Ovary (tissue), 9 donors: ENCODE data around the gene HPCAL1. TPM values are rescaled to one million over a fixed set of nuclear protein-coding genes. Genes with fewer than 3 reads are reported as not detected.

ENCODE experiments used
- DNase-seq, 5 donors: peaks; one replicate each; pipeline ENCODE4 v3.0.0-alpha.2; 2019 to 2020
- H3K27ac ChIP-seq, 2 donors: fragments of 200-600 bp; one replicate each; pipeline versions ENCODE4 v1.5.1 to v1.8.0; 2019 to 2022
- H3K27me3 ChIP-seq: fragments of 200-600 bp; one replicate; pipeline ENCODE4 v1.8.0; 2022
- H3K36me3 ChIP-seq: fragments of 200-600 bp; sonication (generic); one replicate; pipeline ENCODE4 v1.5.1; 2019
- H3K4me1 ChIP-seq: one replicate; pipeline ENCODE4 v1.8.1; 2013; ENCODE audit warnings: mild to moderate bottlenecking, moderate library complexity; ENCODE audit not compliant: insufficient read depth
- H3K4me3 ChIP-seq: fragments of 200-600 bp; sonication (generic); one replicate; pipeline ENCODE4 v1.5.1; 2017
- H3K9me3 ChIP-seq, 2 donors: fragments of 200-600 bp in 1 of 2; sonication (generic) in 1 of 2; one replicate each; pipeline versions ENCODE4 v1.5.1 to v1.8.1; 2013 to 2019; ENCODE audit warnings: mild to moderate bottlenecking in 1 of 2, moderate library complexity in 1 of 2
- EP300 ChIP-seq: sonication (generic); formaldehyde crosslinking; IDR thresholded peaks from one replicate; pipeline ENCODE4 v1.6.1; 2017; ENCODE audit warnings: antibody characterized with exemption
- POLR2A ChIP-seq: fragments of 450-650 bp; IDR thresholded peaks from one replicate; pipeline ENCODE4 v1.6.1; 2017; ENCODE audit warnings: antibody characterized with exemption, mild to moderate bottlenecking, moderate library complexity
- WGBS, 3 donors: extraction: QIAGEN DNeasy Blood & Tissue Kit in 1 of 3; methylation state at CpG; one replicate each; pipeline versions ENCODE4 v1.1.5 to v1.1.7; 2013 to 2017; 5-methylcytosine and 5-hydroxymethylcytosine counted together
- intact Hi-C, 4 donors: fragments of 100-400 bp; cut with DNase I; formaldehyde crosslinking; loops; one replicate each; pipeline versions ENCODE4 v1.11.0 to v1.15.1; 2022 to 2023
- polyA plus RNA-seq, 2 donors: library from polyadenylated mRNA; stranded (reverse); fragments of 200-250 nt in 1 of 2; fragments of 350-450 nt in 1 of 2; fragmentation: Illumina TruSeq in 1 of 2; extraction: RNeasy Lipid Tissue Mini Kit (QIAGEN cat#74804) in 1 of 2; gene quantifications; one replicate each; pipeline ENCODE4 v1.2.3, GENCODE V29; 2013 to 2014
- total RNA-seq, 7 donors: library from RNA; depleted of rRNA in 2 of 7; stranded (reverse); fragments of >200 nt in 2 of 7; fragmentation: NEBNext Ultra II Directional in 3 of 7; extraction: Animal tissue kit (Norgen Biotek cat#: 25700) in 3 of 7; gene quantifications; one replicate each; pipeline versions ENCODE4 v1.1.0 to v1.2.4, GENCODE V29; 2016 to 2023
- TF ChIP-seq, protein P1 (sequence below), 3 donors: fragments of 450-650 bp in 2 of 3; fragments of 200-600 bp in 1 of 3; IDR thresholded peaks; one replicate each; pipeline versions ENCODE4 v1.5.1 to v1.8.0; 2016 to 2022; ENCODE audit warnings: antibody characterized with exemption in 3 of 3, mild to moderate bottlenecking in 1 of 3
- donor health status: DM: no; HTN: no; CAD: no; lungs with moderate emphysema.
- donor health status: DM: no; HTN: no; CAD: no.
- donor health status: Bipolar disorder and iron deficiency.
- donor health status: DM: yes; HTN: yes; CAD: no.
- donor health status: DM: no; HTN: no; CAD: no.
- donor health status: DM: yes; HTN: yes; CAD: no.

The HPCAL1 gene
- total and polyA plus RNA-seq, 9 donors = 11.4 to 69.5 (median 18.5) TPM

DNA sequence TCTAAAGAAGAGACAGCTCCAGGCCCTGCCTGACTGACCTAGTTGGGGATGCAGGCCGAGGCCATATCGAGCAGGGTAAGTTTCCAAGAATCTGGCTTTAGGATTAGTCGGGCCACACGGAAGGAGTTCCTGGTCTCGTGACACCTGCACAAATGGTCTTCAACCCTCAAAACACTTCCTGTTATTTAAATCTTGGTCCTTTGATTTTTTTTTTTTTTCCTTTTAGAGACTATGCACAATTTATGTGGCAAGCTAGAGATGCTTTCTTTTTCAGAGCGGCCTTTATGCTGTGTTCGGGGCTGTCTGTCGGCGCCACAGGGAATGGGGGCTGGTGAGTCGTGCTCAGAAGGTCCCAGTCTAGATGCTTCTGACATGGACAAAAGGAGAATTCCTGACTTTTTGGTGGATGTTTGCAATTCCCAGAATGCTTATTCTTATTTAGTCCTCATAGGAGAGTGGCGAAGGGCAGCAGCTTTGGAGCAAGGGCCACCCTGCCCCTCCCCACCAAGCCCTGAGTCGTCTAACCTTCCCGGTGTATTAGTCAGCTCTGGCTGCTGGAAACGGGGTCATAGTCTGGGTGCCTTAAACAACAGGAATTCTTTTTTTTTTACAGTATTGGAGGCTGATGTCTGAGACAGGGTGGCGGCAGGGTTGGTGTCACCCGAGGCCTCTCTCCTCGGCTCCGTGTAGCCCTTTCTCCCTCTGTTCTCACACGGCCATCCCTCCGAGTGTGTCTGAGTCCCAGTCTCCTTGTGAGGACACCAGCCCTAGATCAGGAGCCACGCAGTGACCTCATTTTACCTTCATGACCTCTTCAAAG, 27.4 kb downstream of the HPCAL1 start:
- Histone ChIP-seq H3K9me3 (no peaks in the 10 kb centered on the region), H3K27me3 (no peaks in the 10 kb centered on the region), H3K4me3 (no peak overlapping the region), H3K36me3 (no peaks in the 10 kb centered on the region), H3K27ac (no peak overlapping the region), H3K4me1 (peaks cover 9% of the 10 kb centered on the region)
- 80 to 84% (median 81%) methylated on average over 21 of the region's 21 CpGs for WGBS, 3 donors
- DNase-seq = no peak
- TF ChIP-seq POLR2A (no peak), EP300 (no peak)
- TF ChIP-seq, protein P1, sequence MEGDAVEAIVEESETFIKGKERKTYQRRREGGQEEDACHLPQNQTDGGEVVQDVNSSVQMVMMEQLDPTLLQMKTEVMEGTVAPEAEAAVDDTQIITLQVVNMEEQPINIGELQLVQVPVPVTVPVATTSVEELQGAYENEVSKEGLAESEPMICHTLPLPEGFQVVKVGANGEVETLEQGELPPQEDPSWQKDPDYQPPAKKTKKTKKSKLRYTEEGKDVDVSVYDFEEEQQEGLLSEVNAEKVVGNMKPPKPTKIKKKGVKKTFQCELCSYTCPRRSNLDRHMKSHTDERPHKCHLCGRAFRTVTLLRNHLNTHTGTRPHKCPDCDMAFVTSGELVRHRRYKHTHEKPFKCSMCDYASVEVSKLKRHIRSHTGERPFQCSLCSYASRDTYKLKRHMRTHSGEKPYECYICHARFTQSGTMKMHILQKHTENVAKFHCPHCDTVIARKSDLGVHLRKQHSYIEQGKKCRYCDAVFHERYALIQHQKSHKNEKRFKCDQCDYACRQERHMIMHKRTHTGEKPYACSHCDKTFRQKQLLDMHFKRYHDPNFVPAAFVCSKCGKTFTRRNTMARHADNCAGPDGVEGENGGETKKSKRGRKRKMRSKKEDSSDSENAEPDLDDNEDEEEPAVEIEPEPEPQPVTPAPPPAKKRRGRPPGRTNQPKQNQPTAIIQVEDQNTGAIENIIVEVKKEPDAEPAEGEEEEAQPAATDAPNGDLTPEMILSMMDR (IDR thresholded peaks at IDR 0.05) = no peak
- intact Hi-C loops = no loop called here

DNA sequence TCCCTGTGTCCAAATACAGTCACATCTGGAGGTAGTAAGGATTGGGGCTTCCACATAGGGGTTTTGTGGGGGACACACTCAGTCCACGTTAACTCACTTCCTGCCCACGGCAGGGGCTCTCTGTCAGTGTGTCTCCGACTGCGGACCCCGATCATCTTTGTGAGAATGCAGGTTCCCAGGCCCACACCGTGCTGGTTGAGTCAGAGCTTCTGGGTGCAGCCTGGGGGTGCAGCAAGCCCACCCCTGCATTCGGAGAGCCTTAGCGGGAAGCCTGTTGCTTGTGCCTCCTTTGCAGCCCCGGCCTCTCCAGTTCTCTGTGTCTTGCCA, 28.0 kb downstream of the HPCAL1 start:
- 82 to 91% (median 90%) methylated on average over 9 of the region's 9 CpGs for WGBS, 3 donors
- DNase-seq = no peak
- Histone ChIP-seq H3K9me3 (no peaks in the 10 kb centered on the region), H3K27me3 (no peaks in the 10 kb centered on the region), H3K27ac (no peak overlapping the region), H3K4me1 (peaks cover 9% of the 10 kb centered on the region), H3K4me3 (no peak overlapping the region), H3K36me3 (no peaks in the 10 kb centered on the region)
- TF ChIP-seq POLR2A = no peak
- TF ChIP-seq EP300 = no peak
- TF ChIP-seq, protein P1 (IDR thresholded peaks at IDR 0.05) = no peak
- intact Hi-C loops = no loop called here

DNA sequence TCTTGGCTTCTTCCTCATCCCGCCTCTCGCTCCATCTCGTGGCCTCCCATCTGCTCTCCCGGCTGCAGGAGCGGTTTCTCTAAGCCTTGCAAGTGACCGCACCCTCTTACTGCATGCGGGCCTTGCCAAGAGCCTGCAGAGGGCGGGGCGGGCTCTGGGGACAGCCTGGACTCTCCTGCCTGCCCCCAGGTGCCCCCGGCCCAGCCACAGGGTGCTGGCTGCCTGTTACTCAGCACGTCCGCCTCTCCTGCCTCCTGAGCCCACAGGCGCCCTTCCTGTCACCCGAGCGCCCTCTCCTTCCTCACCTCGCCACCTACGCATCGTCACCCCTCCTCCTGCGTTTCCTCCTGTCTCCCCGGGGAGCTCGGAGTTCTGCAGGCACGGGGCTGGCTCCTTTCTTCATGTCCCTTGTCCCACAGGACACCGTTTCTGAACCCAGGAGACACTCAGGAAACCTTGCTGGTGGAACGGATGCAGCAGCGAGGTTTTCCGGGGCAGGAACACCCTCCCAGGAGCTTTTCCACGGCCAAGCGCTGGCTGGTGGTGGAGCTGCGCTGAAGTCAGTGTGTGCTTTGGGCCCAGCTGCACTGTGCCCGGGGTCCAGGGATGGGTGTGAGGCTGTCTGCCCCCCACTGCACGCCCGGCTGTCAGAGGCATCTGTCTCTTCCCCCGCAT, 28.5 kb downstream of the HPCAL1 start:
- intact Hi-C loops = no loop called here
- Histone ChIP-seq H3K4me3 (no peak overlapping the region), H3K4me1 (peaks cover 9% of the 10 kb centered on the region), H3K27me3 (no peaks in the 10 kb centered on the region), H3K27ac (no peak overlapping the region), H3K36me3 (no peaks in the 10 kb centered on the region), H3K9me3 (no peaks in the 10 kb centered on the region)
- TF ChIP-seq EP300 = no peak
- TF ChIP-seq, protein P1 (IDR thresholded peaks at IDR 0.05) = no peak
- no peak for TF ChIP-seq POLR2A
- DNase-seq = no peak
- WGBS, 3 donors = 85 to 89% (median 86%) methylated on average over 33 of the region's 33 CpGs

DNA sequence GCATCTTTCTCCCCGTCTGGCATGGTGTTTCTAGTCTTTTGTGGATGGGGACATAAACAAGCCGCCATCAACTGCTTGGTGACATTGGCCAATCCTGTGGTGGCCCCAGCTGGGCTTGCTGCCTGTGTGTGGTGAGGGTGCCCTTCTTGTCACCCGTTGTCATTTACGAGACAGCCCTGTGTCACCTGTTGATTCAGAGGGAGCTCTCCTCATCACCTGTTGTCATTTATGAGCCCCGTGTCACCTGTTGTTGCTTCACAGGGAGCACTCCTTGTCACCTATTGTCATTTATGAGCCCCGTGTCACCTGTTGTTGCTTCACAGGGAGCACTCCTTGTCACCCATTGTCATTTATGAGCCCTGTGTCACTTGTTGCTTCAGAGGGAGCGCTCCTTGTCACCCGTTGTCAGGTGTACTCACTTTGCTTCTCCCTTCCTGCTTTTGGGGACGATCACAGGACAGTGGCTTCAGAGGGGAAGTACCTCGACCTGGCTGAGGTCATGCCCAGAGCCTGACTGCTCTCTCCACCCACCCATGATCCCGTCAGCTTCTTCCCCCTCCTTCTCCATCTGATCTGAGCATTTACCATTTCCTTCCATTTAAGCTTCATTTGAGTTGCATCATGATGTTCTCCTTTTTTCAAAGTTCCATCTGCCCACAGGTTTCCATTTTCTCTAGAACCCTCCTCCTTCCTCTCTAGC, 29.1 kb downstream of the HPCAL1 start:
- Histone ChIP-seq H3K27me3 (no peaks in the 10 kb centered on the region), H3K9me3 (no peaks in the 10 kb centered on the region), H3K36me3 (no peaks in the 10 kb centered on the region), H3K4me1 (peaks cover 2% of the 10 kb centered on the region), H3K4me3 (no peak overlapping the region), H3K27ac (no peak overlapping the region)
- intact Hi-C loops = no loop called here
- no peak for DNase-seq
- no peak for TF ChIP-seq POLR2A
- no peak for TF ChIP-seq EP300
- TF ChIP-seq, protein P1 (IDR thresholded peaks at IDR 0.05) = no peak
- WGBS, 3 donors = 79 to 85% (median 83%) methylated on average over 11 of the region's 11 CpGs
